ENCODE results near the gene SH3BGR. TPM values are rescaled to one million over a fixed set of nuclear protein-coding genes. Genes with fewer than 3 reads are reported as not detected.

SH3BGR gene
- total and polyA plus RNA-seq, 10 of the 15 experiments (the other 5 are each of a cell fraction or from before 2014, with no cell fraction given) = 0.45 to 3.5 (median 1.7) TPM

DNA sequence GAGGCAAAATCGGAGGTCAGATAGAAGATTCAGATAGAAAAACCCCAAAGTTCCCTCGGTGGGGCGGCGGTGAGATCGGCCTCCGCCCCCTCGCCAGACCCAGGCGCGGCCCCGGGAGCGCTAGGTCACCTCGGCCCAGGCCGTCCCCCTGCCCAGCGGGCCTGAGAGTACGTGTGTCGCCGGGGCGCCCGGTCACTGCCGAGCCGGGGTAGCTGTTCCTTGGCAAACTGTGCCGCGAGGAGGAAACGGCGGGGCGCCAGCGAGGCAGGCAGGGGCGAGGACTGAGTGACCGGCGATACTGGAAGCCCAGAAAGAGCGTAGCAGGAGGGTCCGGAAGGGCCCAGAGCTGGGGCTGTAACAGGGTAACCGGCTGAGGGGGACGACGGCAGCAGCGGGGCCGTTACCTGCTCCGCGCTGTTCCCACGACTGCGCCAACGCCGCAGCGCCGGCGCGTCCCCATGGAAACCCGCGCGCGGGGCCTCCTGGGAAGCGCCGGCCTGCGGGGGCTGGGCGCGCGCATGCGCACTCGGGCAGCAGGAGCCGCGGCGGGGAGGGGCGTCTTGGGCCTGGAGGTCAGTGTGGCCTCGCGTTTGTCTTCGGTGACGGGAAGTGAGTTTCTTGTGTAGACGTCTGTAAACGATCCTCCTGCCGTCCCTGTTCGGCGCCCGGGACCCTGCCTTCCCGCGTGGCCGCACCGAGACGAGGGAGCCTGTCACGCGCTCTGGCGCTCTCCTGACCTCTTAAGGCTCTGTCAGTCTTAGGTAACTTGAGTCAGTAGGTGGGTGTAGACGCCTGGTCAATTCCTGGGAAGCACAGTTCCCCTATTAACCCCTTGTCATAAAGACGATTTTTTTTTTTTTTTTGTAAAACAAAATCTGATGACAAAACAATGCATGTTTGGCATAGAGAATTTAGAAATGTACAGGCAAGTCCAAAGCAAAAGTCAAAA is 6.2 kb upstream of the SH3BGR start, which contains the start of gene LCA5L (continued):
- TF ChIP-seq MAX (IDR thresholded peaks at IDR 0.05; ENCODE audit: low read depth, low read length) = peak; percentile 26; the same call in 1 of the 2 replicates
- no peak for TF ChIP-seq ZBED1 (IDR thresholded peaks at IDR 0.05; ENCODE audit: borderline replicate concordance)
- no peak for TF ChIP-seq USF1 (IDR thresholded peaks at IDR 0.05; ENCODE audit: borderline replicate concordance, extremely low read length, insufficient read depth, low read depth, low read length)
- peak; percentile 89 for TF ChIP-seq SIN3A (IDR thresholded peaks at IDR 0.05; ENCODE audit: low read depth, low read length)
- TF ChIP-seq, protein P1, sequence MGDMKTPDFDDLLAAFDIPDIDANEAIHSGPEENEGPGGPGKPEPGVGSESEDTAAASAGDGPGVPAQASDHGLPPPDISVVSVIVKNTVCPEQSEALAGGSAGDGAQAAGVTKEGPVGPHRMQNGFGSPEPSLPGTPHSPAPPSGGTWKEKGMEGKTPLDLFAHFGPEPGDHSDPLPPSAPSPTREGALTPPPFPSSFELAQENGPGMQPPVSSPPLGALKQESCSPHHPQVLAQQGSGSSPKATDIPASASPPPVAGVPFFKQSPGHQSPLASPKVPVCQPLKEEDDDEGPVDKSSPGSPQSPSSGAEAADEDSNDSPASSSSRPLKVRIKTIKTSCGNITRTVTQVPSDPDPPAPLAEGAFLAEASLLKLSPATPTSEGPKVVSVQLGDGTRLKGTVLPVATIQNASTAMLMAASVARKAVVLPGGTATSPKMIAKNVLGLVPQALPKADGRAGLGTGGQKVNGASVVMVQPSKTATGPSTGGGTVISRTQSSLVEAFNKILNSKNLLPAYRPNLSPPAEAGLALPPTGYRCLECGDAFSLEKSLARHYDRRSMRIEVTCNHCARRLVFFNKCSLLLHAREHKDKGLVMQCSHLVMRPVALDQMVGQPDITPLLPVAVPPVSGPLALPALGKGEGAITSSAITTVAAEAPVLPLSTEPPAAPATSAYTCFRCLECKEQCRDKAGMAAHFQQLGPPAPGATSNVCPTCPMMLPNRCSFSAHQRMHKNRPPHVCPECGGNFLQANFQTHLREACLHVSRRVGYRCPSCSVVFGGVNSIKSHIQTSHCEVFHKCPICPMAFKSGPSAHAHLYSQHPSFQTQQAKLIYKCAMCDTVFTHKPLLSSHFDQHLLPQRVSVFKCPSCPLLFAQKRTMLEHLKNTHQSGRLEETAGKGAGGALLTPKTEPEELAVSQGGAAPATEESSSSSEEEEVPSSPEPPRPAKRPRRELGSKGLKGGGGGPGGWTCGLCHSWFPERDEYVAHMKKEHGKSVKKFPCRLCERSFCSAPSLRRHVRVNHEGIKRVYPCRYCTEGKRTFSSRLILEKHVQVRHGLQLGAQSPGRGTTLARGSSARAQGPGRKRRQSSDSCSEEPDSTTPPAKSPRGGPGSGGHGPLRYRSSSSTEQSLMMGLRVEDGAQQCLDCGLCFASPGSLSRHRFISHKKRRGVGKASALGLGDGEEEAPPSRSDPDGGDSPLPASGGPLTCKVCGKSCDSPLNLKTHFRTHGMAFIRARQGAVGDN (IDR thresholded peaks at IDR 0.05) = peak; percentile 89
- TF ChIP-seq YBX1 (IDR thresholded peaks at IDR 0.05) = no peak
- peak in 1 of 2 experiments; percentile 48; a peak in 1 of 4 replicates for TF ChIP-seq BHLHE40 (IDR thresholded peaks at IDR 0.05; ENCODE audit: borderline replicate concordance in 1 of 2, low read depth in 2 of 2, low read length in 1 of 2)
- peak; percentile 88 for TF ChIP-seq BMI1 (IDR thresholded peaks at IDR 0.05; ENCODE audit: borderline replicate concordance)
- TF ChIP-seq SMAD1 (IDR thresholded peaks at IDR 0.05; ENCODE audit: low read depth, partially characterized antibody) = no peak
- peak in 2 of 3 experiments; percentile 9 to 41; a peak in 2 of 6 replicates for TF ChIP-seq CTCF (IDR thresholded peaks at IDR 0.05 in 2 of 3, conservative IDR thresholded peaks at IDR 0.05 in 1 of 3; ENCODE audit: control insufficient read depth in 2 of 3, extremely low read depth in 1 of 3, insufficient read depth in 1 of 3, low read depth in 3 of 3, low read length in 3 of 3)
- no peak for TF ChIP-seq E2F8 (IDR thresholded peaks at IDR 0.05; ENCODE audit: low read depth, partially characterized antibody)
- no peak for TF ChIP-seq FOS (IDR thresholded peaks at IDR 0.05; ENCODE audit: borderline replicate concordance, extremely low read depth, insufficient read length)
- no peak for TF ChIP-seq RAD21 (IDR thresholded peaks at IDR 0.05; ENCODE audit: insufficient read depth, low read depth, low read length)
- TF ChIP-seq ZNF622 (IDR thresholded peaks at IDR 0.05) = no peak
- no peak for TF ChIP-seq EZH2 (IDR thresholded peaks at IDR 0.05; ENCODE audit: borderline replicate concordance, control insufficient read depth, low read depth, low read length)
- TF ChIP-seq EGR1 (IDR thresholded peaks at IDR 0.05; ENCODE audit: borderline replicate concordance in 1 of 2, low read depth in 2 of 2, low read length in 2 of 2) = peak in 1 of 2 experiments; percentile 92; a peak in 2 of 3 replicates
- TF ChIP-seq ASH2L (IDR thresholded peaks at IDR 0.05; ENCODE audit: borderline replicate concordance, low read depth) = no peak
